Activated naive CD4-positive, alpha-beta T cell treated with anti-CD3 and anti-CD28 coated beads, Interleukin-2, amount 10 ng/mL, durations not matched to agents 7 days and 5 days (primary cell): Measurements from ENCODE around the gene MPI.
A peak's percentile ranks its signal among the peaks of the same experiment; 100 is the strongest.
"Not testable (repeated sequence)": the region's sequence is repeated elsewhere in the genome, so short reads cannot be mapped to it uniquely, and the experiment has no call there.

Source experiments
- CTCF ChIA-PET: fragments of 350-600 bp; sonication (Branson Sonifier 250); formaldehyde crosslinking; loops from one replicate; lab custom pipeline; 2021; ENCODE audit warnings: antibody characterized with exemption; lab: Charles Lee
- DNase-seq: peaks from one replicate; pipeline ENCODE4 v3.0.0-alpha.2; 2020
- H3K27ac Mint-ChIP-seq: one replicate; pipeline ENCODE4 v1.8.0; 2021; ENCODE audit warnings: mild to moderate bottlenecking, moderate library complexity, mixed read lengths
- H3K27me3 Mint-ChIP-seq: one replicate; pipeline ENCODE4 v1.8.0; 2021; ENCODE audit warnings: mild to moderate bottlenecking, mixed read lengths
- H3K36me3 Mint-ChIP-seq: one replicate; pipeline ENCODE4 v1.8.0; 2021; ENCODE audit warnings: mixed read lengths
- H3K4me1 Mint-ChIP-seq: one replicate; pipeline ENCODE4 v1.8.0; 2021; ENCODE audit warnings: mixed read lengths
- H3K4me3 Mint-ChIP-seq: one replicate; pipeline ENCODE4 v1.8.0; 2021; ENCODE audit warnings: mild to moderate bottlenecking, moderate library complexity, mixed read lengths
- H3K9me3 Mint-ChIP-seq: one replicate; pipeline ENCODE4 v1.8.0; 2021; ENCODE audit warnings: mixed read lengths

The MPI gene

DNA sequence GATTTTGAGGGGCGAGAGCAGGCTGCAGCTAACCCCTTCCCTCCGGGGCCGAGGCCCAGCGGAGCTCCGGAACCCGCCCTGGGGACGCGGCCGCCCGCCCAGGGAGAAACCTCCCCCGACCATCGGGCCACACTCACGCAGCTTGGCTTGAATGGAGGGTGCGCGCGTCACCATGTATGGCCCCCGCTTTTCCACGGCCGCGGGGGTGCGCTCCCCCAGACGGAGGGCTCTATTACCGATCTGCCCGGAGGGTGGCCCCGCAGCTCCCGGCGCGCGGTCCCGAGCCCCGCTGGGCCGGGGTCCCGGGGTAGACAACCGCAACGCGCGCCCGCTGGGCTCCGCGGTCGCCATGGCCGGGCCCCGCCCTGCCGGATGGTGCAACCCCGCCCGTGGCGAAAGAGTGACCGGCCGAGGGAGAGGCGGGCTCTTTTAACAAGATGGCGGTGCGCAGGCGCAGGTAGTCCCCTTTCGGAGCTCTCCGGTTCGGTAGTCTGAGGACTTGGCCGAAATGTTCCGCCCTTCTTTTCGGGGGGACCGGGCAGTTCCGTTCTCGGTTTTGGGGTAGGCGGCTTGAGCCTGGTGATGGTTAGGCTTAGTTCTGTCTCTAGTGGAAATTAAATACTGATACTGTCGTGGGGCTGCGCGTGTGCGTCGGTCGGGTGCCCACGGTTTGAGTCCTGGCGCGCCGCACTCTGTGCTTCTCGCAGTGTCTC lies 16.8 kb downstream of the MPI start, which contains the start of gene FAM219B:
TSS of gene FAM219B (minus strand) at position 402 of the 713 bp plus-strand sequence. CDS start at position 351, 51 bp downstream.
- Mint-ChIP-seq H3K4me1 (peaks cover 44% of the 10 kb centered on the region), H3K27ac (peak within 1 kb of the TSS; percentile 94), H3K9me3 (no peaks in the 10 kb centered on the region), H3K4me3 (peak within 1 kb of the TSS; percentile 99), H3K36me3 (peaks cover 37% of the 10 kb centered on the region), H3K27me3 (no peaks in the 10 kb centered on the region)
- DNase-seq, result peak; percentile 85
- CTCF ChIA-PET, result interaction anchor here (0.7 to 2.1 kb wide), 6 partner anchors 17 to 135 kb away, joined by 3 to 11 read pairs (median 4); partner anchors contain the start of gene MPI

GRCh38 chr15:74907163-74907870 lies 17.5 kb downstream of the MPI start:
- CTCF ChIA-PET, result interaction anchor here (0.7 to 2.1 kb wide), 6 partner anchors 18 to 136 kb away, joined by 3 to 11 read pairs (median 3); partner anchors contain the start of gene MPI
- Mint-ChIP-seq H3K4me1 (peaks cover 38% of the 10 kb centered on the region), H3K4me3 (peak overlapping the region; percentile 99), H3K9me3 (no peaks in the 10 kb centered on the region), H3K27me3 (no peaks in the 10 kb centered on the region), H3K36me3 (peaks cover 38% of the 10 kb centered on the region), H3K27ac (peak overlapping the region; percentile 94)
- no peak for DNase-seq

- Mint-ChIP-seq H3K27ac (no peak overlapping the region), H3K4me3 (no peak overlapping the region), H3K9me3 (no peaks in the 10 kb centered on the region), H3K27me3 (no peaks in the 10 kb centered on the region), H3K36me3 (peaks cover 35% of the 10 kb centered on the region), H3K4me1 (peaks cover 32% of the 10 kb centered on the region)
- no peak for DNase-seq
- CTCF ChIA-PET, result interaction anchor here (1.1 kb wide), 1 partner anchor 8 kb away, joined by 3 read pairs; no protein-coding TSS in a partner anchor
Observed at GRCh38 chr15:74908635-74909034, 18.8 kb downstream of the MPI start.

DNA sequence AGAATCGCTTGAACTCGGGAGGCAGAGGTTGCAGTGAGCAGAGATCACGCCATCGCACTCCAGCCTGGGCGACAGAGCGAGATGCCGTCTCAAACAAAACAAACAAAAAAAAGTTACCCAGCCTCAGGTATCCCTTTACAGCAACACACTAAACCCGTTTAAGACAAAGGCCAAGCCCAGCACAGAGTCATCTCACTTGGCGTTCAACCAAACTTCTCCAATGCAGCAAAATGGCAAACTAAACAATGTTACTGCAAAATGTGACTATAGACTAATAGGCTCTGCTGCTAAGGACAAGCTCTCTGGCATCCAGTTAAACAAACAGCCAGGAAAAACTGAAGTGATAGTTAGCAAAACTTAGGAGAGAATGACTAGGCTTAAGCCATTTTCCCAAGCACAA lies 23.2 kb downstream of the MPI start:
- no peaks in the 10 kb centered on the region for H3K27me3 Mint-ChIP-seq
- no peaks in the 10 kb centered on the region for H3K4me1 Mint-ChIP-seq
- CTCF ChIA-PET, result no interaction called here
- H3K27ac Mint-ChIP-seq, result no peak overlapping the region
- DNase-seq, result no peak
- H3K9me3 Mint-ChIP-seq, result no peaks in the 10 kb centered on the region
- peaks cover 18% of the 10 kb centered on the region for H3K36me3 Mint-ChIP-seq
- H3K4me3 Mint-ChIP-seq, result no peak overlapping the region

DNA sequence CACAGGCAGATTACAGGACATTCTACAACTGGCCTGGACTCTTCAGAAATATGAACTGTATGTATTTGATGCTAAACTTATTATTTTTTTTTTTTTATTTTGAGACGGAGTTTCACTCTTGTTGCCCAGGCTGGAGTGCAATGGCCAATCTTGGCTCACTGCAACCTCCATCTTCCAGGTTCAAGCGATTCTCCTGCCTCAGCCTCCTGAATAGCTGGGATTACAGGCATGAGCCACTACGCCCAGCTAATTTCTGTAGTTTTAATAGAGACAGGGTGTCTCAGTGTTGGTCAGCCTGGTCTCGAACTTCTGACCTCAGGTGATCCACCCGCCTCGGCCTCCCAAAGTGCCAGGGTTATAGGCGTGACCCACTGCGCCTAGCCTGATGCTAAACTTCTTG lies 24.0 kb downstream of the MPI start:
- H3K9me3 Mint-ChIP-seq, H3K4me3 Mint-ChIP-seq, DNase-seq, H3K27me3 Mint-ChIP-seq, H3K4me1 Mint-ChIP-seq, H3K27ac Mint-ChIP-seq: not testable (repeated sequence)
- CTCF ChIA-PET, result interaction anchor here (0.8 kb wide), 1 partner anchor 10 kb away, joined by 3 read pairs; no protein-coding TSS in a partner anchor
- peaks cover 23% of the 10 kb centered on the region for H3K36me3 Mint-ChIP-seq

DNA sequence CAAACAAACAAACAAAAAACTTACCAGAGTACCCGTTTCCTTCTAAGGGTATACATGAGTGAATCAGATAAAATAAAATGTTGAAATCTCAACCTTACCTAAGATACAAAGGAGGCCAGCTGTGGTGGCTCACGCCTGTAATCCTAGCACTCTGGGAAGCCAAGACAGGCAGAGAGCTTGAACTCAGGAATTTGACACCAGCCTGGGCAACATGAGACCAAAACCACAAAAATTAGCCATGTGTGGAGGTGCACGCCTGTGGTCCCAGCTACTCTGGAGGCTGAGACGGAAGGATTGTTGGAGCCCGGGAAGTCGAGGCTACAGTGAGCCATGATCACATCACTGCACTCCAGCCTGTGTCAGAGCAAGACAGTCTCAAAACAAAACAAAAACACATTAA lies 27.8 kb downstream of the MPI start:
- Mint-ChIP-seq H3K27me3 (no peaks in the 10 kb centered on the region), H3K36me3 (peaks cover 42% of the 10 kb centered on the region)
- CTCF ChIA-PET, result interaction anchor here (3.2 kb wide), 1 partner anchor 16 kb away, joined by 10 read pairs; no protein-coding TSS in a partner anchor

DNA sequence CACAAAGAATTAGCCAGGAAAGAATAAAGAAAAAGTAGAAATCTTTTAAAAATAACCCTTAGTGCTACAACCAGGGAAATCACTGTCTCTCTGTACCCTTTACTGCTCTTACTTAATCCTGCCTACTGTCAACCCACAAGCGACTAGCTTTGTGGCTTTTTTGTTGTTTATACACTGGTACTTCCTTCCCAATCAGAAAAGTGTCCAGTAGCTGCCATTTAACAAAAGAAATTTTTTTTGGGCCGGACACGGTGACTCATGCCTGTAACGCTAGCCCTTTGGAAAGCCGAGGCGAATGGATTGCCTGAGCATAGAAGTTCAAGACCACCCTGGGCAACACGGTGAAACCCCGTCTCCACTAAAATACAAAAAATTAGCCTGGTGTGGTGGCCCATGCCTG lies 30.6 kb downstream of the MPI start:
- H3K36me3 Mint-ChIP-seq, result peaks cover 50% of the 10 kb centered on the region
- no peaks in the 10 kb centered on the region for H3K27me3 Mint-ChIP-seq
- CTCF ChIA-PET, result interaction anchor here (3.2 kb wide), 1 partner anchor 19 kb away, joined by 10 read pairs; no protein-coding TSS in a partner anchor
- H3K4me1 Mint-ChIP-seq, result no peaks in the 10 kb centered on the region
- DNase-seq, result no peak
- no peak overlapping the region for H3K27ac Mint-ChIP-seq
- no peaks in the 10 kb centered on the region for H3K9me3 Mint-ChIP-seq
- H3K4me3 Mint-ChIP-seq, result no peak overlapping the region

More for the DNA sequence above, 27.8 kb downstream of the MPI start:
- H3K27ac Mint-ChIP-seq, result no peak overlapping the region
- DNase-seq, result no peak
- no peaks in the 10 kb centered on the region for H3K4me1 Mint-ChIP-seq
- H3K9me3 Mint-ChIP-seq, result no peaks in the 10 kb centered on the region
- no peak overlapping the region for H3K4me3 Mint-ChIP-seq

- Mint-ChIP-seq H3K36me3 (peaks cover 50% of the 10 kb centered on the region), H3K4me1 (no peaks in the 10 kb centered on the region), H3K27ac (no peak overlapping the region), H3K4me3 (no peak overlapping the region), H3K9me3 (no peaks in the 10 kb centered on the region), H3K27me3 (no peaks in the 10 kb centered on the region)
- CTCF ChIA-PET, result interaction anchor here (0.7 to 0.8 kb wide), 2 partner anchors 9 to 23 kb away, joined by 3 to 5 read pairs; no protein-coding TSS in a partner anchor
- no peak for DNase-seq
Observed at GRCh38 chr15:74924525-74924924, 34.7 kb downstream of the MPI start.

- Mint-ChIP-seq H3K27me3 (no peaks in the 10 kb centered on the region), H3K36me3 (peaks cover 30% of the 10 kb centered on the region), H3K4me3 (no peak overlapping the region), H3K27ac (no peak overlapping the region), H3K4me1 (peaks cover 10% of the 10 kb centered on the region), H3K9me3 (no peaks in the 10 kb centered on the region)
- CTCF ChIA-PET, result no interaction called here
- no peak for DNase-seq
Observed at GRCh38 chr15:74928771-74929198, 38.9 kb downstream of the MPI start.

GRCh38 chr15:74933573-74933972 lies 43.7 kb downstream of the MPI start:
- H3K36me3 Mint-ChIP-seq, result peaks cover 20% of the 10 kb centered on the region
- no peaks in the 10 kb centered on the region for H3K27me3 Mint-ChIP-seq
- no peak for DNase-seq
- peaks cover 41% of the 10 kb centered on the region for H3K4me1 Mint-ChIP-seq
- CTCF ChIA-PET, result interaction anchor here (0.7 to 1.8 kb wide), 4 partner anchors 23 to 152 kb away, joined by 3 to 5 read pairs (median 4); partner anchors contain the start of gene RPP25
- no peaks in the 10 kb centered on the region for H3K9me3 Mint-ChIP-seq
- H3K4me3 Mint-ChIP-seq, result no peak overlapping the region
- no peak overlapping the region for H3K27ac Mint-ChIP-seq

DNA sequence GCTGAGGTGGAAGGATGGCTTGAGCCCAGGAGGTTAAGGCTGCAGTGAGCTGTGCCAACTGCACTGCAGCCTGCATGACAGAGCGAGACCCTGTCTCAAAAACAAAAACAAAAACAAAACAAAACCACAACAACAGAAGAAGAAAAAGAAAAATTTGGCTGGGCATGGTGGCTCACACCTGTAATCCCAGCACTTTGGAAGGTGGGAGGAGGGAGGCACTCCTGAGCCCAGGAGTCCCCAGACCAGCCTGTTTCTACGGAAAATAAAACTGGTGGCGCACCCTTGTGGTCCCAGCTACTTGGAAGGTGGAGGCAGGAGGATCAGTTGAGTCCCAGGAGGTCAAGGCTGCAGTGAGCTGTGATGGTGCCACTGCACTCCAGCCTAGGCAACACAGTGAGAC lies 45.4 kb downstream of the MPI start:
- peaks cover 14% of the 10 kb centered on the region for H3K36me3 Mint-ChIP-seq
- CTCF ChIA-PET, result interaction anchor here (1.8 kb wide), 1 partner anchor 31 kb away, joined by 5 read pairs; no protein-coding TSS in a partner anchor
- H3K9me3 Mint-ChIP-seq, result not testable (repeated sequence)

DNA sequence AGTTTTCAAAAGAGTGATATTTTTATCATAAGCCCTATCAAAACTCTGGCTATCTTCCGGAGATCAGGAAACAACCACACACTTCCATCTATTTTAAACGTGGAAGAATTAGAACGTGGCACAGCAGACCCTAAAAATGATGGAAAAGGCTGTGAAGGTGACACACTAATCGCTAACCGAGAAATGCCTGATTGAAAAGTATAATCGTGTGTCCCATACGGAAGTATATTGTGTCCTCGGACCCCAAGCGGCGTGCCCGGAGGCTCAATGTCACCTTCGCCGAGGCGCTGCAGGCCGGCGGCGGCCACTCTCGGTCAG lies 47.4 kb downstream of the MPI start:
- Mint-ChIP-seq H3K9me3 (no peaks in the 10 kb centered on the region), H3K27ac (peak overlapping the region; percentile 85), H3K36me3 (peaks cover 9% of the 10 kb centered on the region), H3K4me3 (peak overlapping the region; percentile 91), H3K4me1 (peaks cover 39% of the 10 kb centered on the region), H3K27me3 (peaks cover 10% of the 10 kb centered on the region)
- CTCF ChIA-PET, result interaction anchor here (4.2 kb wide), 1 partner anchor 13 kb away, joined by 19 read pairs; no protein-coding TSS in a partner anchor
- no peak for DNase-seq

More for the DNA sequence above, 45.4 kb downstream of the MPI start:
- peaks cover 41% of the 10 kb centered on the region for H3K4me1 Mint-ChIP-seq
- H3K4me3 Mint-ChIP-seq, result peak overlapping the region; percentile 38
- not testable (repeated sequence) for DNase-seq, H3K27me3 Mint-ChIP-seq
- H3K27ac Mint-ChIP-seq, result peak overlapping the region; percentile 77

DNA sequence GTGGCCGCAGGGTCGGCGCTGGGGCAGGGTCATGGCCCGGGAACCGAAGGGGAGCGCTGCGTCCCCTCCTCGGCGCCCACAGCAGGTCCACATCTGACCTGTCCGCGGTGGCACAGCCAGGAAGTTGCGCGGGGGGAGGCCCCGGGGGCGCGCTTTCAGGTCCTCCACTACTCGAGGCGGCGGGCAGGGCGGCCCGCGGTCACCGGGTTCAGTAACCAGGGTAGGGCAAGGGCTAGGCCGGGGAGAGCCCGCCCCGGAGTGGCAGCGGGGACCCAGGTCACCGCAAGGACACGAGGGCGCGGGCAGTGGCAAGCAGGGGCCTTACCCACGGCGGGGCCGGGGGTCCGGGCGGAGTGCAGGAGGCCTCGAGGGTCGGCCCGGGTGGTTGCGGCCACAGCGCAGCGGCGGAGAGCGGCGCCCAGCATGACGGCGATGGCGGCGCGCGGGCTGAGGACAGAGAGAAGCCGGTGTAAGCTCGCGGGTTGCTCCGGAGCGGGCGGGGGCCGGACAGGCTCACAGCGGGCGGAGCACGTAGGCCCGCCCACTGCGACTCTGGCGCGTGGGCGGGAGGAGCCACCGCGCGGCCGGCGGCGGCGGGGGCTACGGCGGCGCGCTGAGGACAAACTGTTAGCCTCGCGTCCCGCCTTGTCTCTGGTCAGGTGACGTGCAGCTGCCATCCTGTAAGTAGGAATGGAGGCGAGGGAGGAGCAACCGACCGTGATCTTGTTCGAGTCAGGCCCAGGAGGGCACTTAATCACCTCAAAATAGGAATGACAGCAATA lies 47.9 kb downstream of the MPI start, which contains the start of gene COX5A:
TSS of gene COX5A (minus strand) at position 484 of the 782 bp plus-strand sequence. CDS start at position 425, 59 bp downstream.
- no peaks in the 10 kb centered on the region for H3K9me3 Mint-ChIP-seq
- CTCF ChIA-PET, result interaction anchor here (0.8 to 4.2 kb wide), 2 partner anchors 12 to 34 kb away, joined by 3 to 19 read pairs; no protein-coding TSS in a partner anchor
- H3K27me3 Mint-ChIP-seq, result peaks cover 15% of the 10 kb centered on the region
- peaks cover 37% of the 10 kb centered on the region for H3K4me1 Mint-ChIP-seq
- H3K27ac Mint-ChIP-seq, result peak within 1 kb of the TSS; percentile 91
- peak; percentile 94 for DNase-seq
- peak within 1 kb of the TSS; percentile 91 for H3K4me3 Mint-ChIP-seq
- H3K36me3 Mint-ChIP-seq, result peaks cover 9% of the 10 kb centered on the region
